Hepatocyte (in vitro differentiated cells): Measurements from ENCODE around the gene TSPAN9.

Experiments used
- CTCF ChIP-seq: fragments of 200-600 bp; sonication (generic); IDR thresholded peaks from 2 replicates; pipeline ENCODE4 v1.5.1; 2016; ENCODE audit warnings: antibody characterized with exemption, mild to moderate bottlenecking; ENCODE audit not compliant: poor library complexity
- EZH2 ChIP-seq: fragments of 200-600 bp; sonication (generic); IDR thresholded peaks from 2 replicates; pipeline ENCODE4 v1.6.1; 2016; ENCODE audit warnings: antibody characterized with exemption, mild to moderate bottlenecking, borderline replicate concordance
- EZH2phosphoT487 ChIP-seq: fragments of 200-600 bp; sonication (generic); IDR thresholded peaks from one replicate; pipeline ENCODE4 v1.6.1; 2018; ENCODE audit warnings: antibody characterized with exemption, mild to moderate bottlenecking, low read depth, moderate library complexity; ENCODE audit not compliant: unreplicated experiment, severe bottlenecking

- no peak for TF ChIP-seq CTCF
- TF ChIP-seq EZH2 = no peak
- no peak for TF ChIP-seq EZH2phosphoT487
Observed at GRCh38 chr12:3249081-3249800, 172.1 kb downstream of the TSPAN9 start.
